Effector CD8-positive, alpha-beta T cell (primary cell): ENCODE results near the gene ZSCAN18.

Experiments
- DNase-seq: peaks from one replicate; lab custom pipeline; 2025; lab: John Stamatoyannopoulos, UW

Gene ZSCAN18

DNA sequence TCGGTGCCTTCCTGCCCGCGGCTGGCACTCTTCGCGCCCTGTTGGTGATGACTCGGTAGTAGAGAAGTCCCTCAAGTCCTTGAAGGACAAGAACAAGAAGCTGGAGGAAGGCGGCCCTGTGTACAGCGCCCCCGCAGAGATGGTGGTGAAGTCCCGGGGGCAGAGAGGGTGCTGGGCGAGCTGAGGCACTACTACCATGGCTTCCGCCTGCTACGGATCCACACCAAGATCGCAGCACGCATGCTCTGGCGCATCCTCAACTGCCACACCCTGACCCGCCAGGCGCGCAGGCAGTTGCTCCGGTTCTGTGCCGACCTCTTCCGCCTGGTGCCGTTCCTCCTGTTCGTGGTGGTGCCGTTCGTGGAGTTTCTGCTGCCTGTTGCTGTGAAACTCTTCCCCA is 53.1 kb downstream of the ZSCAN18 start:
- no peak for DNase-seq

DNA sequence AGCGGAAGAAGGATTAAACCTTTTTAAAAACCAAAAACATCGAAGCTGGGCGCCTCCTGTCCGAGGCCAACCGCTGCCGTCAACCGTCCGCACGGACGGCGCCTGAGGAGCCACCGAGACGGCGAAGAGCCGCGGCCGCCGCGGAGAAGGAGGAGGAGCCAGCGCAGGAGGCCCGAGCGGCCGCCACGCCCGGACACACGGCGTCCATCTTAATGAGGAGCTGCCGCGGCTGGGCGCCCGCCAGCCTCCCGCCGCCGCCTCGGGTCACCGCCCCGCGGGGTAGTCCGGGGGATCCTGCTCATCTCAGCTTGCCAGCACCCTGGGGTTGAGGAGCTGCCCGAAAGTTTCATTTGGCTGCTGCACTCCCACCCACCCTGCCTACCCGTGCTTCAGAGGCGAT is 53.6 kb downstream of the ZSCAN18 start:
- DNase-seq = no peak

DNA sequence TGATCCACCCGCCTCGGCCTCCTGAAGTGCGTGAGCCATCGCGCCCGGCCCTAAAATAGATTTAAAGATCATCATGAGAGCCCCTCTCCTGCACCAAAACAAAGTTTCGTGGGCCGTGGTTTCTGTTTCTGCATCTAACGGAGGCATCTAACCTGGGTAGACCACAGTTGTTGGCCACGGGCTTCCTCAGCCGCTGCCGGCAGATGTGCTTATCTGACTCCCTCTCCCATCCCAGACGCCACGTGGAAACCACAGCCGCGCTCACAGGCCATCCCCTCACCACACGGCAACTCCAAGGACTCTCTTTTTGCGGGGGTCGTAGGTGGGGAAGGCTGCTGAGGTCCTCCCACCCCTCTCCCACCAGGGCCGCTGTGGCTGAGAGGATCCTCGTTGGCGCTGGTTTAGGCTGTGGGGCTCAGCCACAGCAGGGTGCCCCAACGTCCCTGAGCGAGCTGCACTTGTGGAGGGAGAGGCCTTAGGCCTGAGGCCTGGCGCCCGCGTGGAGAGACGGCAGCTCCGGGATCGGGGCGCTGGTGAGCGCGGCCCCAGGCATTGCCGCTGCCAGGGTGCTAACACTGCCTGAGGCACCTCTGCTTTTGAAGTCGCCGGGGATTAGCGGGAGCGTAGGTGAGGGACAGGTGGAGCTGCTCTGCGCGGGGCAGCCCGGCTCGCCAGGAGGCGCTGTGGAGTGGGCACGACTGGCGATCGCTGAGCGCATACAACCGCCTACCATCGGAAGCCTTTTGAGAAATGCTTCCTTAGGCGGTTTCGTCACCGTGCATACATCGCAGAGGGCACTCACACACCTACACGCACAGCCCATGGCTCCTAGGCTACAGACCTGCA is 55.3 kb downstream of the ZSCAN18 start:
- no peak for DNase-seq

DNA sequence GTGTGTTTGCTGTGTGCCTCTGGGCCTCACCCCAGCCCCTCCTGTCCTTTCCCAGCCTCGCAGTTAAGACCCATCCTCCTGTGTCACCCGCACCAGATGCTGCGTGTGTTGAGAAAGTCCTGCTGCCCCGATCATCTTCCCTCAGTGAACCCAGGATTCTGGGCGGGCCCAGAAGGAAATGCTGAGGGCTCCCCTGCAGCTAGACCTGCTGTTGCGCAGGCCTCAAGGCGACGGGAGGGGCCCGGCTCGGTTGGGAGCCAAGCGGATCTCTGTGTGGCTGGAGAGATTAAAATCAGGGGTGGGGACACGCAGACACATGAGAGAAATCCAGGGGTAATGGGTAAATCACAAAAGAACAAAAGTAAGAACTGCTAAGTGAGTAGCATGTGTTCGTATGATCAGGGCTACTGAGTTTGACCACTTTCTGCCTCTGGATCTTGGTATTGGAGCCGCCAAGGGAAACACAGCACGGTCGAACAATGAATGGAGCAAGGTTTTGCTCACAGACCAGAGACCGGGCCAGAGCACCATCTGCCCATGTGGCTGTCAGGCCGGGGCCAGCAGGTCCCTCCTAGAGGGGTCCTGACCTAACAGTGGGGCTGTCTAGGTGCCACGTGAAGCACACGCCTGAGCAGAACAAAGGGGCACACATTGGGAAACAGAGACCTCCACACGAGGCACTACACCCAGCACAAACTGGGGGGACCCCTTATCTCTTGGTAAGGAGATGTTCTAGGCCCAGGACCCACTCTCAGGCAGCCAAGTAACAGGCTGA is 57.1 kb downstream of the ZSCAN18 start:
- no peak for DNase-seq

DNA sequence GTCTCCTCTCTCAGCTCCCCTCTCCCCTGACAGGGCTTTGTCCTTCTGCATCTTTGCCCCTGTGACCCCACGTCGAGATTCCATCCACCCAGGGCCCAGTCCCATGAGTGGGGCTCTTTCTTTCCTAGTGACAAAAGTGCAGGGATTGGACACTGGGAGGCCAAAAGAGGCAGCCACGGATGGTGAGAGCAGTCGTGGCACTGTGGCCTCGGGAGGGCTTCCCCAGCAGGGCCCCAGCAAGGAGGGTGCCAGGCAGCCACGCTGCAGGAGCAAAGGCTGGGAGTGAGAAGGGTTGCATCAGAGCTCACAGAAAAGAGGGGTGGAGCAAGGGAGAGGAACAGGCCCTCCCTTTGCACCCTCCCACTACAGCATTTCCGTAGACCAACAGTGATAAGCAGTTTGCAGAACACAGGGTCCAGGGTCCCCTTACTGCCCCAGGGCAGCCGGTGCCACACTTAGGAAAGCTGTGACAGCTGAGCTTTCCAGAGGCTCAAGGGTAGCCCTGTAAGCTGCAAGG is 59.3 kb downstream of the ZSCAN18 start:
- DNase-seq = no peak

DNA sequence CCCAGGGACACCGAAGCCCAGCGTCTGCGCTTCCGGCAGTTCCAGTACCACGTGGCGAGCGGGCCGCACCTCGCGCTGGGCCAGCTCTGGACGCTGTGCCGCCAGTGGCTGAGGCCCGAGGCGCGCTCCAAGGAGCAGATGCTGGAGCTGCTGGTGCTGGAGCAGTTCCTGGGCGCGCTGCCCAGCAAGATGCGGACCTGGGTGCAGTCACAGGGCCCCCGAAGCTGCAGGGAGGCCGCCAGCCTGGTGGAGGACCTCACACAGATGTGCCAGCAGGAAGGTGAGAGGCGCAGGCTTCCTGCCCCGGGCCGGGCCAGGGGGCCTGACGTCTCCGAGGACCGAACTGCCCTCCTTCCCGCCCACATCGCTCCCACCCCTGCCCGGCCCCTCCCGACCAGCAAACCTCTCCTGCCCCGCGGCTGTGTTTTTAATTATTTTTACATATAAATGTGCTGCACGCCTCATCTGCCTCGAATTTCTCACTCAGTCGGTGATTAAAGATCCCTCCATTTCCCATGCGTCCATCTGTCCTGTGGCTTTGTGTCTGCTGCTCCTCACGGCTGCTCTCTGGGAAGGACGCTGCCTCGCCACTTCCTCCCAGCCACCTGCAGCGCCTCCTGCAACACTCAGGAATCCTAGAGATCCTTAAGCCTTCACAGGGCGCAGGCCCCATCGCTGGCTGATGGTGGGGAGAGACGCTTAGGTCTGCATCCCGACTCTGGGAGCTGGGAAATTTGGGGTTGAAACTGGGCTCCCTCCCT is 59.9 kb downstream of the ZSCAN18 start:
- no peak for DNase-seq

DNA sequence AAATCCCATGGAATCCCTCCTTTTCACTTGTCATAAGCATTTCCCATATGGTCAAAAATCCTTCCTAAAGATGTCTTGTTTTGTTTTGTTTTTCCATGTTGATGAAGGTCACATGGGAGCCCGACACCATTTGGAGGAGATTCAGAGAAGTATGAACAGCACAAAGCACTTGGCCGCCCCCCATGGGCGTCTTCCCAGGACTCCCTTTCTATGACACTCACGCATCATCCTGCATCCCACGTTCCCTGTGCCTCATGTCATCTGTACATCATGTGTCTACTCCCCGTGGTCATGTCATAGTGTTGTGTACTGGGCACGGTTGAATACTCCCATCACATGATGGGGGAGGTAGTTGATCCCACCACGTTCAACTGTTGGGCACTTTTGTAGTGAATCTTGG is 62.2 kb downstream of the ZSCAN18 start:
- DNase-seq = no peak

DNA sequence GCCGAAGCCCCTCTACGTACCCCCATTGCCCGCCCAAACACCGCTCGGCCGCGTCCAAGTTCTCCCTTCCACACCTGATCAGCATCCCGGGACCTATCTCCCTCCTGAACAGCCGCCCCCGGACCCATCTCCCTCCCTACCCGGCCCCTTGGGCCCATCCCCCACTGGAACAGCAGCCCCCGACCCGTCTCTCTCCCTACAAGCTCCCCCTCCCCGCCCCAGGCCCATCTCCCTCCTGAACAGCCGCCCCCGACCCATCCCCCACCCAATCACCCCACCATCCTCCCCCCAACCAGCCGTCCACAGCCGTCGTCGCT is 63.6 kb downstream of the ZSCAN18 start:
- no peak for DNase-seq
